ENCODE measurements around the gene FZD1.
"Not testable (repeated sequence)": the region's sequence is repeated elsewhere in the genome, so short reads cannot be mapped to it uniquely, and the experiment has no call there.

The FZD1 gene

DNA sequence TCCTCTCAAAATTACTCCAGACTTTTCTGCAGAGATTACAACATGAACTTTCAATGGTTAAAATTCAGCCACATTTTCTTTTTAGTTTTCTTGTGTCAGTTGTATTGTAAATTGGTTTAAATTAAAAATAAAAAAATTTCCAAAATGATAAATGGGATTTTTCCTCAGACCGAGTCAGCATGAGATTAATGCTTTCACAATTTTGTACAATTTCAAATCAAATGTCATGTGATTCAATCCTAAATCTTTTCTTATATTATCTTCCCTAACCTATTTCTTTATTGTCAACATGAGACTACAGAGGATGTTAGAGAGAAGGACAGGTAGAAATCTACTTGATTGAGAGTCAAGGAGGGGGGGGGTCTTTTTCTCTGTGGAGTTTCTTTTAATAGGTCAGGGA lies 33.7 kb downstream of the FZD1 start:
- no peak for DNase-seq (ENCODE audit: low read depth, low spot score)

DNA sequence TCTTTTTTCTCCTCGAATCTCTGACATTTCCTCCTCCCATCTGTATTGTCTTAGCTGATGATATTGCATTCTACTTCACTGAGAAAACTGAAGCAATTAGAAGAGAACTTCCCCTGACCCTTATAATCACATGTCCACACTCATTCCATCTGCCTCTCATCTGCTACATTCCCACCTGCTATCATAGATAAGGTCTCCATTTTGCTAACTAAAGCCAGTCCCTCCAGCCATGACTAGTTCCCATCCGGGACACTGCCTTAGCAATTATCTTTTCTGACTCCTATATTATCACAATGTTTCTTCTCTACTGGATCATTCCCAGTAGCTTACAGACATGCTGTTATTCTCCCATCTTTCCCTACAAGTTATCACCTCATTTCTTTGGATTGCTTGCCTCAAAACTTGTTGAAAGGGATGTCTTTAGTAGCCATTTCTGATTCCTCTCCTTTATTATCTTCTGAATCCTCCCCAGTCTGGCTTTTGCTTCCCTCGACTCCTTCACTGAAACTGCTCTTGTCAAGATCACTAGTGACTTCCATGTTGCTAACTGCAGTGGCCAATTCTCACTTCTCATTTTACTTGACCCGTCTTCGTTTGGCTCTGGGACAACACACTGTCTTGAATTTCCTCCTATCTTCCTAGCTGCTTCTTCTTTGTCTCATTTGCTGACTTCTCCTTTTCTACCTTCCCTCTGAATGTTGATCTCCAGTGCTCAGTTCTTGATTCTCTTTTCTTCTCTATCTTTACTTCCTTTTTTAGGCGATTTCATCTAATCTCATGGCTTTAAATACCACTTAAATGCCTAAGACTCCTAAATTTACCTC lies 35.9 kb downstream of the FZD1 start:
- no peak for DNase-seq (ENCODE audit: low read depth, low spot score)

DNA sequence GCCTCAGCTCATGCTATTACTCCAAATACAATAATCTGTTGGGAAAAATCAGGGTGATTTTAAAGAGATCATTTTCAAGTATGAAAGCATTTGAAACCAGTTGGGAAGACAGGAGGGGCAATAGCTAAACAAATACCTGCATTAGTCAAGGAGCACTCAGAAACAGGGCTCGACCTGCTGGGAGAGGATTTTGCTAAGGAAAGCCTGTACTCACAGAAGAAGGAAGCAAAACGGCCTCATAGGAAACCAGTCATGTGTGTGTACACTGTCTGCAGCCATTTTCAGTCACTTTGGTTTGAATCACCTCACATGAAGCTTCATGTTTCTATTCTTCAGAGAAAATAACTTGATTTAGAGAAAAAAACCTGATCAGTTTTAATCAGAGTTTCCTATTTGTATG lies 38.6 kb downstream of the FZD1 start:
- no peak for DNase-seq (ENCODE audit: low read depth, low spot score)

DNA sequence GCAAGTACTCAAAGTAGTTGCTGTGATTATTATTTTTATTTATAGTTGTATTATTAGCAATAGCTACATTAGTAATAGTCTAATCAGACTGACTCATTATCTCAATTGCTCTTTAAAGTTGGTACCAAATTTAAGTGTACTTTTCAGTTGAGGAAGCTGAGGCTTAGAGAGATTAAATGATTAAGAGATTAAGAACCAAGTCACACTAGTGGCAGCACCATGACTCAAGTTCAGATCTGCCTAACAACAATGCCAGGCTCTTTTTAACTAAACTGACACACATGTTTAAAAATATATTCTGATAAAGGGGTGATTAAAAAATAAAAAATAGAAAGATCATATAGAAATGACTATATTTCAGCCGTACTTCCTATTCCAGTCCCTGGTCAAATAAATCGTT lies 42.0 kb downstream of the FZD1 start:
- no peak for DNase-seq (ENCODE audit: low read depth, low spot score)

DNA sequence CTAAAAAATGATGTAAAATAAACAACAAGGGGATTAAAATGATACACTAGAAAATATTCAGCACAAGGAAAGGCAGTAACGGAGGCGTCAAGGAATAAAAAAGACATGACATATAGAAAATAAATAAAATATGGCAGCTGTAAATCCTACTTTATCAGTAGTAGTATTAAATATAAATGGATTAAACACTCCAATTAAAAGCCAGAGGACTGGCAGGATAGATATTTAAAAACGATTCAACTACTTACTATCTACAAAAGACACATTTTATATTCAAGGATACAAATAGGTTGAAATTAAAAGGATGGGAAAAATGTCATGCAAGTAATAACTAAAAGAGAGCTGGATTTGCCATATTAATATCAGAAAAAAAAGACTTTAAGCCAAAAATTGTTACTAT lies 43.2 kb downstream of the FZD1 start:
- no peak for DNase-seq (ENCODE audit: low read depth, low spot score)

DNA sequence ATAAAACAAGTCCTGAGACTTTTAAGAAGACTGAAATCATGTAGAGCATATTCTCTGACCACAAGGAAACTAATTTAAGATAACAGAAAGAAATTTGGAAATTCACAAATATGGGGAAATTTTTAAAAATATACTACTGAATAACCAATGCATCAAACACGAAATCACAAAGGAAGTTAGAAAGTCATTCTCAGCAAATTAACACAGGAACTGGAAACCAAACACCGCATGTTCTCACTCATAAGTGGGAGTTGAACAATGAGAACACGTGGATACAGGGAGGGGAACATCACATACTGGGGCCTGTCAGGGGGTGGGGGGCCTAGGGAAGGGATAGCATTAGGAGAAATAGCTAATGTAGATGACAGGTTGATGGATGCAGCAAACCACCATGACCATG lies 44.0 kb downstream of the FZD1 start:
- not testable (repeated sequence) for DNase-seq (ENCODE audit: low read depth, low spot score)

DNA sequence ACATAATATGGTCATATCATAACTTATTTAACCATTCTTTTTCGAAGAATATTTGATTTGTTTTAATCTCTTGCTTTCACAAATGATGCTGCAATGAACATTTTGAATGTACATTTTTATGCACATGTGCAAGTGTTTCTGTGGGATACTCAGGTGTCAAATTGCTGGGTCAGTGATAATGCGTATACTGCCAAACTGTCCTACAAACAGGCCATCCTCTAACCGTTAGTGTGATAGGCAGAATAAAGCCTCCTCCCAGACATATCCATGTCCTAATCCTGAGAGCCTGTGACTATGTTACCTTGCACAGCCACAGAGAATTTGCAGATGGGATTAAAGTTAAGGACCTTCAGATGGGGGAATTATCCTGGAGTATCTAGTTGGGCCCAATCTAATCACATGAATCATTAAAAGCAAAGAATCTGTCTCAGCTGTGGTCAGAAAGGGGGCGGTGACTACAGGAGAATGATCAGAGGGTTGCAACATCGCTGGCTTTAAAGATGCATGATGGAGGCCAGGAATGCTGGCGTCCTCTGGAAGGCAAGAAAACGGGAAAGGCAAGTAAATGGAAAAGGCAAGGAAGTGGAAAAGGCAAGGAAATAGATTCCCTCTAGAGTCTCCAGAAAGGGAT lies 46.7 kb downstream of the FZD1 start:
- DNase-seq (ENCODE audit: low read depth, low spot score) = no peak

DNA sequence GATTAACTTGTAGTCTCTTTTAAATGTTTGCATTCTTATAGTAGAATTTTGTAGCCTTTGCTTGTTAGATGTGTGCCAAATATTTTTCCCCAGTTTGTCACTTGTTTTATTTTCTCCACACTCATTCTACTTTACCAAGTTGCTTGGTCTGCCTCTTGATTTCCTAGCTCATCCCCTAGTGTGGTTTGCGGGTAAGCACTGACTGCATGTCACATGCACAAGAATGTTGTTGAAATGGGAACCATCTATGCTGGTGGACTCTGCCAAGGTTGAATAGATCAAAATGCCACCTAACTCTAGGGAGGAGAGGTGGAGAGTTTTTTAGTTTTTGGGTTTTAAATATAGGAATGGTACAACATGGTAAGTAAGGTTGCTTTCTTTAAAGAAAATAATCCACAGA lies 47.6 kb downstream of the FZD1 start:
- no peak for DNase-seq (ENCODE audit: low read depth, low spot score)

DNA sequence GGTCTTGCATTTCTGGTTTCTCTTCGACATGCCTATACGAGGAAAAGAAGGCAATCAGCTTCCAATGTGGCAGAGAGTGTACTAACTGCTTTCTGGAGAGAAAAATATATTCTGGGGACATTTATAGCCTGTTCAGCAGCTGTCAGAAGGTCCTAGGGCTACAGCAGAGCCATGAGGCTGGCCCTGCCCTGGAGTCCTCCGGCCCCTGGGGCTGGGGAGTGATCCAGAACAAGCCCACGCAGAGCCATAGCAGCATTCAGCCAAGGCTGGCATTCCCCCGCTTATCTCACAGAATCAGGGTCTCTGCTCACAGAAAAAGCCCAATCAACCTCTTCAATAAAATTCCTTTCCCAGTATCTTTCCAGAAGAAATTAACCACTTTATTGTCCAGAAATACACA lies 48.9 kb downstream of the FZD1 start:
- no peak for DNase-seq (ENCODE audit: low read depth, low spot score)

DNA sequence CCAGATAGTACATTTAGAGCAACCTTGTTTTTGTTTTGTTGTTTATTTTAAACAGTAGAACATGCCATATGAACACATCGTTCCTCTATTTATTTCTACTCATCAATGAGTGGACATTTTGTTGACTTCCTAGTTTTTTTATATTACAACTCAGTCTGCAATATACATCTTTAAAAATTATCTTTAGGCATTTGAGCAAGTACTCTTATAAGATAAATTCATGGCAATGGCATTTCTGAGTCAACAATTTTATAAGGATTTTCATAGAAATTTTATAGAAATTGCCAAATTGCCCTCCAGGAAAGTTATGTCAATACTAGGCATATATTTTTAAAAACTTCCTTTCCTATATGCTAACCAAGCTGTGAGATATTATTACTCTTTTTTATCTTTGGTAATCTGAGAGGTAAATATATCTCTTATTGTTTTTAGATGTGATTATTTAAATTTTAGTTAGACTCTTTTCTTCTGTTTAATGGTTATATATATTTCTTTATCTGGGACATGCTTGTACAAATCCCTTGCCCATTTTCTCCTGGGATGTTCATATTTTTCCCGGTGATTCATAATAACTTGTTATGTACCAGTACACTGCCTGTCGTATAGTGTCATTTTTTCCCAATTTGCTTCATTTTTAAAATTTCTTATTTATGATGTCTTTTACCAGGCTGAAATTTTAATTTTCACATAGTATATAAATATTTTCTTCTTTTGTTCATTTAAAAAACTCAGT lies 50.5 kb downstream of the FZD1 start:
- DNase-seq (ENCODE audit: low read depth, low spot score) = no peak

DNA sequence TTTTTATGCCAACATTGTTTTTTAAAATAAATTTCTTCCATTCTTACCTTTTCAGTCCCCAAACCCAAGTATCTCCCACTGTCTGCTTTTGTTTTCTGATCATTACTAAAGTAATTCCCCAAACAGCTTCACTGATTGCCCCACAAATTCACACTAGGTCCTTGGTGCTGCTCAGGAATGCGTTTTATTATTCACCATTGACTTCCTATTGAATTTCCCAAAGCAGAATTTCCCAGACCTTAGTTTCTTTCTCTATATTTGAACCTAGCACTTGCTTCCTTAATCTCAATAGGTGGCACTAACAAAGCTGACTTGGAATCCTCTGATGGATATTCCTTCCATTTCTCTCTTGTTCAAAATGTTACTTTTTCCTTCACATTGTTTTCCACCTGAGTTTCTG lies 52.2 kb downstream of the FZD1 start:
- no peak for DNase-seq (ENCODE audit: low read depth, low spot score)

DNA sequence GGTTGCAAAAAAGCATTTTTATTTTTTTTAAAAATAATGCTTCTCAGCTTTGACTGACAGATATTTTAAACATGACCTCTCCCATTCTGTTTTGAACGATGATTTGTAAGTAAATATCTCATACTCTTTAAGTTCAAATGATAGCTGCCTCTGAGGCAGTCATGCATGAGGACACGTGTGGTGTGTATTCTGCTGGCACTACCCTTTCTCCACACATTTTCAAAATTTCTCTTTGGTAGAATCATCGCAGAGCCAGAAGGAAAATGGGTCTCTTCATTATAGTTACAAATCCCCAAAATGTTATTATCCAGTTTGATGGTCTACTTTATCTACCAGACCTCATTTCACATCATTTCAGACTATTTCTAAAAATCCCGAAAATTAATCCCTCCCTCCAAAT lies 55.1 kb downstream of the FZD1 start:
- no peak for DNase-seq (ENCODE audit: low read depth, low spot score)

DNA sequence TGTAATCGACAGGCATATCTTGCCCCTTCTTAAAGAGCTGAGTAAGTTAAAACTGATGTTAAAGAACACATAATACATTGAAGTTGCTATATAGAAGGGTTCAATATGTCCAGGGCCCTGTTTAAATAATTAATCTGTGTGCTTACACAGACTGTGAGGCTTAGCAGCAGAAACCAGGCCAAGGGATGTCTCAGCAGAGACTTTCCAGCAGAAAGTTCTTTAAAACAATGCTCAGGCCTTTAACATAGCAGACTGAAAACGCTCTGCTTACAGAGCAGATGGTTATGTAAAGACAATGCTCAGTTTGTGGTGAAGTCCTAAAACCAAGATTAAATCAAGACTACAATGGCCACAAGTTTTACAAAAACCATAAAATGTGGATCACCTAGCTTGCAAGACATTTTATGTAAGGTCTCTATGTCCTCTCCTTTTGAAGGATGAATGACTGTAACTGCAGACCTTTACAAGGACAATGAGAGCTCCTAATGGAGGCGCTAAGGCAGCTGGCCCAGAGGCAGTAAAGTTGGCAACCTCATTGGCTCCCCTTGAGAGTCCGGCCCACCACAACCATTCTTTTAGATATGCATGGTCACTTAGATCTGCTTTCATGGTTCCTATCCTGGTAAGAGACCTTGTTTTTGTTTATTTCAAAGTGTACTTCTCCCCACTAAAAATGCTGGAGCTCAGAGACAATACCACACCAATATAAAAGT lies 56.3 kb downstream of the FZD1 start:
- no peak for DNase-seq (ENCODE audit: low read depth, low spot score)
